Left ventricle myocardium inferior (tissue), 1 donor: ENCODE data around the gene UACA. TPM values are rescaled to one million over a fixed set of nuclear protein-coding genes. Genes with fewer than 3 reads are reported as not detected.

Experiments
- DNase-seq: peaks from one replicate; pipeline ENCODE4 v3.0.0-alpha.2; 2020
- H3K27ac ChIP-seq: fragments of 200-600 bp; replicated peaks from 2 replicates; pipeline ENCODE4 v1.8.0; 2021
- H3K27me3 ChIP-seq: fragments of 200-600 bp; 2 replicates; pipeline ENCODE4 v1.8.0; 2021; ENCODE audit warnings: low read depth
- H3K36me3 ChIP-seq: fragments of 200-600 bp; 2 replicates; pipeline ENCODE4 v1.8.0; 2021
- H3K4me1 ChIP-seq: fragments of 200-600 bp; 2 replicates; pipeline ENCODE4 v1.8.0; 2021
- H3K4me3 ChIP-seq: fragments of 200-600 bp; 2 replicates; pipeline ENCODE4 v1.8.0; 2021; ENCODE audit warnings: mild to moderate bottlenecking, moderate library complexity
- H3K9me3 ChIP-seq: fragments of 200-600 bp; replicated peaks from 2 replicates; pipeline ENCODE4 v1.8.0; 2021
- CTCF ChIP-seq: fragments of 200-600 bp; IDR thresholded peaks from 2 replicates; pipeline ENCODE4 v1.8.0; 2021; ENCODE audit warnings: antibody characterized with exemption, mild to moderate bottlenecking, borderline replicate concordance
- intact Hi-C: fragments of 100-400 bp; cut with micrococcal nuclease; formaldehyde crosslinking; loops from one replicate; pipeline ENCODE4 v1.11.0; 2022
- total RNA-seq: library from RNA; stranded (reverse); fragmentation: NEBNext Ultra II Directional; extraction: Animal tissue kit (Norgen Biotek cat#: 25700); gene quantifications from one replicate; pipeline ENCODE4 v1.2.1, GENCODE V29; 2021
- donor health status: DM: no; HTN: yes; CAD: no; lungs with severe emphysema.

Gene UACA
- total RNA-seq, 1 donor from 2014 or later: 33.7 TPM

GRCh38 chr15:70679919-70680231 is 83.5 kb downstream of the UACA start:
- no peak for DNase-seq

GRCh38 chr15:70672081-70672480 is 91.3 kb downstream of the UACA start:
- Histone ChIP-seq H3K9me3 (no peaks in the 10 kb centered on the region), H3K4me1 (peaks cover 29% of the 10 kb centered on the region), H3K4me3 (no peak overlapping the region), H3K27me3 (no peaks in the 10 kb centered on the region), H3K27ac (no peak overlapping the region), H3K36me3 (peaks cover 53% of the 10 kb centered on the region)
- no peak for TF ChIP-seq CTCF
- DNase-seq: no peak
- intact Hi-C loops: no loop called here

More at GRCh38 chr15:70679919-70680231, 83.5 kb downstream of the UACA start:
- peaks cover 27% of the 10 kb centered on the region for H3K4me1 ChIP-seq
- H3K4me3 ChIP-seq: no peak overlapping the region
- no peak for TF ChIP-seq CTCF
- no peaks in the 10 kb centered on the region for H3K9me3 ChIP-seq
- H3K27ac ChIP-seq: peak overlapping the region; percentile 48
- H3K36me3 ChIP-seq: peaks cover 52% of the 10 kb centered on the region
- intact Hi-C loops: loop anchor here (5.0 kb wide), 1 partner anchor 132 kb away; no protein-coding TSS in a partner anchor
- H3K27me3 ChIP-seq: no peaks in the 10 kb centered on the region

- intact Hi-C loops: no loop called here
- H3K4me3 ChIP-seq: no peak overlapping the region
These were observed 92.7 kb downstream of the UACA start for GRCh38 chr15:70670680-70671079.

GRCh38 chr15:70669966-70670658 is 93.2 kb downstream of the UACA start:
- Histone ChIP-seq H3K36me3 (peaks cover 37% of the 10 kb centered on the region), H3K27me3 (no peaks in the 10 kb centered on the region), H3K27ac (peak overlapping the region; percentile 61), H3K4me1 (peaks cover 49% of the 10 kb centered on the region), H3K9me3 (no peaks in the 10 kb centered on the region), H3K4me3 (no peak overlapping the region)
- intact Hi-C loops: no loop called here
- TF ChIP-seq CTCF: no peak
- DNase-seq: peak; percentile 42

More at GRCh38 chr15:70670680-70671079, 92.7 kb downstream of the UACA start:
- no peaks in the 10 kb centered on the region for H3K9me3 ChIP-seq
- H3K27ac ChIP-seq: peak overlapping the region; percentile 61
- DNase-seq: no peak
- peaks cover 43% of the 10 kb centered on the region for H3K36me3 ChIP-seq
- no peaks in the 10 kb centered on the region for H3K27me3 ChIP-seq
- peaks cover 43% of the 10 kb centered on the region for H3K4me1 ChIP-seq
- TF ChIP-seq CTCF: peak; percentile 29

- Histone ChIP-seq H3K4me1 (peaks cover 58% of the 10 kb centered on the region), H3K27ac (peak overlapping the region; percentile 61), H3K9me3 (no peaks in the 10 kb centered on the region), H3K36me3 (peaks cover 33% of the 10 kb centered on the region), H3K4me3 (no peak overlapping the region), H3K27me3 (no peaks in the 10 kb centered on the region)
- no peak for DNase-seq
- no peak for TF ChIP-seq CTCF
- intact Hi-C loops: no loop called here
These were observed 94.3 kb downstream of the UACA start for GRCh38 chr15:70669006-70669602.
